Measurements from ENCODE around the gene PLA2G6.

PLA2G6 gene

GRCh38 chr22:38108561-38109319 is 72.9 kb downstream of the PLA2G6 start:
- ATAC-seq, result peak; percentile 18 to 35

GRCh38 chr22:38107692-38108515 is 73.7 kb downstream of the PLA2G6 start:
- ATAC-seq, result no peak

GRCh38 chr22:38106814-38107578 is 74.6 kb downstream of the PLA2G6 start:
- no peak for ATAC-seq

GRCh38 chr22:38104084-38104483 is 77.5 kb downstream of the PLA2G6 start:
- no peak for ATAC-seq

- ATAC-seq, result no peak
Measured at GRCh38 chr22:38103641-38104040, 78.0 kb downstream of the PLA2G6 start.

GRCh38 chr22:38098410-38099249 is 83.0 kb downstream of the PLA2G6 start:
- ATAC-seq, result no peak

- no peak for ATAC-seq
Measured at GRCh38 chr22:38097557-38098409, 83.8 kb downstream of the PLA2G6 start.

GRCh38 chr22:38097058-38097457 is 84.6 kb downstream of the PLA2G6 start:
- ATAC-seq, result no peak

- no peak for ATAC-seq
Measured at GRCh38 chr22:38089474-38089851, 92.2 kb downstream of the PLA2G6 start.

GRCh38 chr22:38088629-38089473 is 92.8 kb downstream of the PLA2G6 start:
- ATAC-seq, result no peak

- no peak for ATAC-seq
Measured at GRCh38 chr22:38087855-38088254, 93.8 kb downstream of the PLA2G6 start.

- no peak for ATAC-seq
Measured at GRCh38 chr22:38086942-38087341, 94.7 kb downstream of the PLA2G6 start.

GRCh38 chr22:38086001-38086845 is 95.4 kb downstream of the PLA2G6 start:
- peak in 1 of 2 donors; percentile 11 for ATAC-seq

GRCh38 chr22:38085501-38085900 is 96.1 kb downstream of the PLA2G6 start:
- no peak for ATAC-seq

GRCh38 chr22:38085056-38085455 is 96.6 kb downstream of the PLA2G6 start:
- no peak for ATAC-seq

- no peak for ATAC-seq
Measured at GRCh38 chr22:38083931-38084631, 97.5 kb downstream of the PLA2G6 start, which contains the start of gene SLC16A8. TSS of gene SLC16A8 (minus strand) at chr22:38084184. CDS start at chr22:38082873, 1,311 bp downstream.

- ATAC-seq, result no peak
Measured at GRCh38 chr22:38082986-38083710, 98.5 kb downstream of the PLA2G6 start.
